ENCODE measurements around the gene NEK11. TPM values are rescaled to one million over a fixed set of nuclear protein-coding genes. Genes with fewer than 3 reads are reported as not detected.

Gene NEK11
- total and polyA plus RNA-seq, 8 donors = 7.9 to 22.1 (median 15.4) TPM

DNA sequence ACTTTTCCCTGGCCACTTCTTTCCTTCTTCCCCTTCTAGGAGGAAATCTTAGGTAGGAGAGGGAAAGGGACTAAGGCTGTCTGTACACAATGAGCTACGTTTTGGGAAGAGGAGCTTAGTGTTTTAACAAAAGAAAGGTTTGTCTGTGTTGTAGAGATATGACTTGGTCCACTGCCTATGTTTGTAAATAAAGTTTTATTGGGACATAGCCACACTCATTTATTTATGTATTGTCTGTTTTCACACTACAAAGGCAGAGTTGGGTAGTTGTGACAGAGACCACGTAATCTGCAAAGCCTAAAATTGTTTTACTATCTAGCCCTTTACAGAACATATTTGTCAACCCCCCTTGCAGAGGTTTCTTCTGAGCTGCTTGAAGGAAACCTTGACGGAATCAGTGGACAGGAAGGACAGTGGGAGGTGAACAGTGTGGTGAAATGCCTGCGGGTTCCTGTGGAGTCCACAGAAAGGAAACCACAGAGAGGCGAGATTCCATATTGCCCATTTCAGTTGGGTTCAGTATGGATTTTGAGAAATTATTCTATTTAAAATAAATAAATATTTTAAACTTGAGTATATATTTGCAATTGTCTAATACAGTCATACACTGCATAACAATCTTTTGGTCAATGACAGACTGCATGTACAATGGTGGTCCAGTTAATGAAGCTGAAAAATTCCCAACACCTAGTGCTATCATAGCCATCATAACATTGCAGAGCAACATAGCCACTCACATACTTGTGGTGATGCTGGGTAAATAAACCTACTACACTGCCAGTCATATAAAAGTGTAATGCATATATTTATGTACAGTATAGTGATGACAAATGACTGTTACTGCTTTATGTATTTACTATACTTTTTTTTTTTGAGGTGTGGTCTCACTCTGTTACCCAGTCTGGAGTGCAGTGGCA lies 197.0 kb downstream of the NEK11 start:
- TF ChIP-seq, protein P1, sequence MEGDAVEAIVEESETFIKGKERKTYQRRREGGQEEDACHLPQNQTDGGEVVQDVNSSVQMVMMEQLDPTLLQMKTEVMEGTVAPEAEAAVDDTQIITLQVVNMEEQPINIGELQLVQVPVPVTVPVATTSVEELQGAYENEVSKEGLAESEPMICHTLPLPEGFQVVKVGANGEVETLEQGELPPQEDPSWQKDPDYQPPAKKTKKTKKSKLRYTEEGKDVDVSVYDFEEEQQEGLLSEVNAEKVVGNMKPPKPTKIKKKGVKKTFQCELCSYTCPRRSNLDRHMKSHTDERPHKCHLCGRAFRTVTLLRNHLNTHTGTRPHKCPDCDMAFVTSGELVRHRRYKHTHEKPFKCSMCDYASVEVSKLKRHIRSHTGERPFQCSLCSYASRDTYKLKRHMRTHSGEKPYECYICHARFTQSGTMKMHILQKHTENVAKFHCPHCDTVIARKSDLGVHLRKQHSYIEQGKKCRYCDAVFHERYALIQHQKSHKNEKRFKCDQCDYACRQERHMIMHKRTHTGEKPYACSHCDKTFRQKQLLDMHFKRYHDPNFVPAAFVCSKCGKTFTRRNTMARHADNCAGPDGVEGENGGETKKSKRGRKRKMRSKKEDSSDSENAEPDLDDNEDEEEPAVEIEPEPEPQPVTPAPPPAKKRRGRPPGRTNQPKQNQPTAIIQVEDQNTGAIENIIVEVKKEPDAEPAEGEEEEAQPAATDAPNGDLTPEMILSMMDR (IDR thresholded peaks at IDR 0.05) = no peak
- ATAC-seq (no peak), DNase-seq (no peak)
- H3K9me3 ChIP-seq = no peaks in the 10 kb centered on the region
- no peaks in the 10 kb centered on the region for H3K27me3 ChIP-seq
- no peaks in the 10 kb centered on the region for H3K4me1 ChIP-seq
- no peak overlapping the region for H3K27ac ChIP-seq
- intact Hi-C loops (cut with DNase I) = no loop called here
- H3K4me3 ChIP-seq = no peak overlapping the region
- no peaks in the 10 kb centered on the region for H3K36me3 ChIP-seq

DNA sequence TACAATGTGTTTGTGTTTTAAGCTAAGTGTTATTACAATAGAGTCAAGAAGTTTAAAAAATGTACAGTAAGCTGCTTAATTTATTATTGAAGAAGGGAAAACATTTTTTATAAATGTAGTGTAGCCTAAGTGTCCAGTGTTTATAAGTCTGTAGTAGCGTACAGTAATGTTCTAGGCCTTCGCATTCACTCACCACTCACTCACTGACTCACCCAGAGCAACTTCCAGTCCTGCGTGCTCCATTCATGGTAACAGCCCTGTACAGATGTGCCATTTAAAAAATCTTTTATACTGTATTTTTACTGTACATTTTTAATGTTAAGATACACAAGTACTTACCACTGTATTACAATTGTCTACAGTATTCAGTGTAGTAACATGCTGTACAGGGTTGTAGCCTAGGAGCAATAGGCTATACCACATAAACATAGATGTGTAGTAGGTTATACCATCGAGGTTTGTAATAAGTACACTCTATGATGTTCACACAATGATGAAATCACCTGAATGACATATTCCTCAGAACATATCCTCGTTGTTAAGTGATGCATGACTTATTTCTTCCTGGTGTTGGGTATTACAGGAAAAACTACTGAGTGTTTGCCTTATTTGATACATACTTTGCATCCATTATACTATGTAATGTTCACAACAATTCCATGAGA lies 198.3 kb downstream of the NEK11 start:
- H3K4me3 ChIP-seq = no peak overlapping the region
- TF ChIP-seq, protein P1 (IDR thresholded peaks at IDR 0.05) = no peak
- H3K4me1 ChIP-seq = no peaks in the 10 kb centered on the region
- H3K36me3 ChIP-seq = no peaks in the 10 kb centered on the region
- no peak for ATAC-seq
- H3K27me3 ChIP-seq = no peaks in the 10 kb centered on the region
- no peak overlapping the region for H3K27ac ChIP-seq
- DNase-seq = no peak
- intact Hi-C loops (cut with DNase I) = no loop called here
- no peaks in the 10 kb centered on the region for H3K9me3 ChIP-seq

DNA sequence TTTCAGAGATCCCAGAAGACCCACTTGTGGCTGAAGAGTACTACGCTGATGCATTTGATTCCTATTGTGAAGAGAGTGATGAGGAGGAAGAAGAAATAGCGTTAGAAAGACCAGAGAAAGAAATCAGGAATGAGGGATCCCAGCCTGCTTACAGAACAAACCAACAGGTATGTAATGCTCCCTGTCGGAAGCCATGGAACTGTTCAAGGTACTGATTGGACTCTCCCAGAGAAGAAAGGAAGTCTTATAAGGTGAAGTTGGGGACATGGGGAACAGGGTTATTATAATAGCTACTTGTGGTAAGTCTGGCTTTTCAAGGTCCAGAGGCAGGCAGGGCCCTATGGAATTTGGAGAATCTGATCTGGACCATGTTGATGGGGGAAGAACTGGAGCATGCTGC lies 201.8 kb downstream of the NEK11 start:
- Histone ChIP-seq H3K4me3 (no peak overlapping the region), H3K27me3 (no peaks in the 10 kb centered on the region), H3K4me1 (no peaks in the 10 kb centered on the region), H3K9me3 (no peaks in the 10 kb centered on the region), H3K27ac (no peak overlapping the region), H3K36me3 (no peaks in the 10 kb centered on the region)
- no peak for ATAC-seq
- DNase-seq = no peak
- TF ChIP-seq, protein P1 (IDR thresholded peaks at IDR 0.05) = no peak
- intact Hi-C loops (cut with DNase I) = no loop called here

DNA sequence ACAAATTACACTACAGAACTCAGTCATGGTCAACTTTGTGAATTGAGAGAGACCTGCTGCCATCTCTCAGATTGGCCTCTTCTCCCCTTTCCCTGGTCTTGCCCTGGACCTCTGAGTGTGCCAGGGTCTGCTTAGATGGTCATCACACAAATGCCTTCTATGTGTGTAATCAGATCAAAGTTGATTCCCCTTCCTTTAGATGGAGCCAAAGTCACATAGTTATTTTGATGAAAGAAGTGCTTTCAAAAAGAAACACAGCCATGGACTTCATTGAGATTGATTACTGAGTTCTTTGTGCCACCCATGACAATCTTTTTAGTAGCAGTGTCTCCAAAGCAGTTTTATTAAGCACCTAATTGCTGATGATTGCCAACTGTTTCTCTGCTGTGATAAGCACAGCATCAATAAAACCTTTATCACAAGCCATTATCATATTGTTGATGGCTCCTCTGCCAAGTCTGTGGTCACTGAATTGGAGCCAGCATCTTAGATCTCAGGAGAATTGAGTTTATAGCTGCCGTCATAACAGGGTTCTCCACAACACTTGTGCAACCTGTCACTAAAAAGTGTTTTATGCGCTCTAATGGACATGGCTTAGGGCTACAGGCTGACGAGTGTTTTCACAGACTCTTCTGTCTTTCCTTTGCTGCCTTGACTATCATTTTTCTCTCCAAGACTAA lies 205.2 kb downstream of the NEK11 start:
- DNase-seq = peak in 1 of 4 donors; percentile 22

More for the DNA sequence above, 205.2 kb downstream of the NEK11 start:
- Histone ChIP-seq H3K27ac (no peak overlapping the region), H3K9me3 (no peaks in the 10 kb centered on the region), H3K4me3 (no peak overlapping the region), H3K27me3 (no peaks in the 10 kb centered on the region), H3K36me3 (no peaks in the 10 kb centered on the region), H3K4me1 (no peaks in the 10 kb centered on the region)
- ATAC-seq = no peak
- intact Hi-C loops (cut with DNase I) = no loop called here
- TF ChIP-seq, protein P1 (IDR thresholded peaks at IDR 0.05) = no peak
